ENCODE results near the gene ERMP1. TPM values are rescaled to one million over a fixed set of nuclear protein-coding genes. Genes with fewer than 3 reads are reported as not detected.

Gene ERMP1
- total and polyA plus RNA-seq, 10 of the 15 experiments (the other 5 are each of a cell fraction or from before 2014, with no cell fraction given): 2.4 to 42.1 (median 8.1) TPM

GRCh38 chr9:5841771-5842573, 9.1 kb upstream of the ERMP1 start:
- TF ChIP-seq DPF2 (IDR thresholded peaks at IDR 0.05) (0 out of 2 replicates have a peak, but pooled peaks have one; percentile 41), TCF3 (IDR thresholded peaks at IDR 0.05; ENCODE audit: borderline replicate concordance, insufficient read depth, low read depth, low read length) (no peak), CREM (IDR thresholded peaks at IDR 0.05; ENCODE audit: low read depth) (no peak), ZNF687 (IDR thresholded peaks at IDR 0.05) (no peak), RUNX3 (IDR thresholded peaks at IDR 0.05; ENCODE audit: low read length) (peak; percentile 79), RCOR1 (conservative IDR thresholded peaks at IDR 0.05; ENCODE audit: low read depth, low read length) (no peak), NBN (IDR thresholded peaks at IDR 0.05) (peak; percentile 42; the same call in 1 of the 2 replicates), MTA2 (IDR thresholded peaks at IDR 0.05; ENCODE audit: low read depth) (peak; percentile 55), ZBED1 (IDR thresholded peaks at IDR 0.05; ENCODE audit: borderline replicate concordance) (no peak), NFYB (IDR thresholded peaks at IDR 0.05; ENCODE audit: insufficient read depth, low read depth, low read length) (peak; percentile 91), IKZF1 (conservative IDR thresholded peaks at IDR 0.05) (peak; percentile 57; the same call in 1 of the 2 replicates), SP1 (IDR thresholded peaks at IDR 0.05; ENCODE audit: low read depth, low read length) (peak; percentile 20), TAF1 (IDR thresholded peaks at IDR 0.05; ENCODE audit: borderline replicate concordance, low read depth, low read length) (no peak), POLR2AphosphoS5 (IDR thresholded peaks at IDR 0.05; ENCODE audit: low read length) (peak; percentile 39; the same call in 1 of the 2 replicates), IKZF2 (IDR thresholded peaks at IDR 0.05) (peak; percentile 61 to 68; a peak in 3 of 4 replicates), RELB (IDR thresholded peaks at IDR 0.05; ENCODE audit: low read depth) (peak; percentile 34; the same call in 1 of the 2 replicates), KAT2A (conservative IDR thresholded peaks at IDR 0.05; ENCODE audit: control insufficient read depth, low read depth, low read length) (no peak), NFXL1 (IDR thresholded peaks at IDR 0.05; ENCODE audit: borderline replicate concordance) (no peak), EED (IDR thresholded peaks at IDR 0.05; ENCODE audit: low read depth) (0 out of 2 replicates have a peak, but pooled peaks have one; percentile 27)
- H3K27ac ChIP-seq (ENCODE audit: control insufficient read depth, insufficient read depth): no peak overlapping the region
- no peak overlapping the region for H3K9ac ChIP-seq (ENCODE audit: control insufficient read depth, insufficient read depth, low read length)
- CTCF ChIA-PET: interaction anchor here (0.7 to 4.6 kb wide), 9 partner anchors 9 to 213 kb away, joined by 3 to 53 read pairs (median 4); partner anchors contain the start of gene ERMP1
- no peaks in the 10 kb centered on the region for H4K20me1 ChIP-seq (ENCODE audit: control insufficient read depth, insufficient read depth)
- H3K4me3 ChIP-seq: no peak overlapping the region
- SMC1A ChIA-PET (ENCODE audit: uncharacterized antibody, unreplicated experiment): interaction anchor here (0.9 to 4.7 kb wide), 10 partner anchors 10 to 74 kb away, joined by 3 to 75 read pairs (median 4); partner anchors contain the start of gene ERMP1
- intact Hi-C loops (cut with micrococcal nuclease; ENCODE audit: unreplicated experiment): no loop called here
- in situ Hi-C loops (cut with MboI): no loop called here
- POLR2A ChIA-PET: interaction anchor here (0.6 to 3.3 kb wide), 9 partner anchors 9 to 783 kb away, joined by 3 to 14 read pairs (median 7); partner anchors contain the start of gene ERMP1
- H3K4me2 ChIP-seq (ENCODE audit: control insufficient read depth, insufficient read depth): peak overlapping the region; percentile 35
- H3K79me2 ChIP-seq (ENCODE audit: control insufficient read depth, insufficient read depth, low read length): no peaks in the 10 kb centered on the region
- BruUV-seq (replicated peaks): no TSS peak
- H3K27me3 ChIP-seq (replicated peaks in 1 of 2; ENCODE audit: control insufficient read depth in 2 of 2, insufficient read depth in 2 of 2, low read length in 1 of 2): no peaks in the 10 kb centered on the region
- FAIRE-seq (no peak), ATAC-seq (peak; percentile 6; the same call in 1 of the 3 replicates), DNase-seq (ENCODE audit: low read depth, low spot score) (no peak)
- RAD21 ChIA-PET (ENCODE audit: unreplicated experiment): interaction anchor here (0.5 to 4.0 kb wide), 11 partner anchors 9 to 233 kb away, joined by 3 to 42 read pairs (median 4); partner anchors contain the start of gene ERMP1
- 69% methylated on average over 11 of the region's 12 CpGs for WGBS (ENCODE audit: insufficient coverage, insufficient replicate concordance, low lambda C conversion rate, missing lambda C conversion rate)
- peak overlapping the region; percentile 44; the same call in 1 of the 2 replicates for H2AFZ ChIP-seq (ENCODE audit: control insufficient read depth, low read depth, low read length)
- no peaks in the 10 kb centered on the region for H3K36me3 ChIP-seq (ENCODE audit: control insufficient read depth in 2 of 2, insufficient read depth in 2 of 2, low read length in 1 of 2)
- H3K4me1 ChIP-seq (ENCODE audit: control insufficient read depth, insufficient read depth, low read length): peaks cover 43% of the 10 kb centered on the region
- H3K9me3 ChIP-seq (replicated peaks; ENCODE audit: control insufficient read depth, insufficient read depth, low read length): peaks cover 3% of the 10 kb centered on the region; the same call in 2 of the 3 replicates

Data from GM12878 (cell line).